Endodermal cell (in vitro differentiated cells): ENCODE data around the gene SLC44A4. TPM values are rescaled to one million over a fixed set of nuclear protein-coding genes. Genes with fewer than 3 reads are reported as not detected.
"Not testable (repeated sequence)": the region's sequence is repeated elsewhere in the genome, so short reads cannot be mapped to it uniquely, and the experiment has no call there.

ENCODE experiments used
- DNase-seq: peaks from one replicate; pipeline ENCODE4 v3.0.0-alpha.2; 2017
- H3K27ac ChIP-seq: 2 replicates; pipeline ENCODE4 v1.5.1; 2013; ENCODE audit warnings: mild to moderate bottlenecking, low read depth, low read length, moderate library complexity
- H3K27me3 ChIP-seq: 2 replicates; pipeline ENCODE4 v1.6.1; 2013; ENCODE audit warnings: mild to moderate bottlenecking, low read length, moderate library complexity; ENCODE audit not compliant: insufficient read depth, control insufficient read depth, poor library complexity, severe bottlenecking
- H3K36me3 ChIP-seq: 2 replicates; pipeline ENCODE4 v1.7.0; 2013; ENCODE audit warnings: mild to moderate bottlenecking, low read length, moderate library complexity; ENCODE audit not compliant: control insufficient read depth, insufficient read depth
- H3K4me1 ChIP-seq: one replicate; pipeline ENCODE4 v1.7.0; 2013; ENCODE audit warnings: low read length; ENCODE audit not compliant: control insufficient read depth, insufficient read depth
- H3K4me3 ChIP-seq: 2 replicates; pipeline ENCODE4 v1.5.1; 2013; ENCODE audit warnings: mild to moderate bottlenecking, low read length, moderate library complexity
- H3K9ac ChIP-seq: 2 replicates; pipeline ENCODE4 v1.6.1; 2013; ENCODE audit warnings: mild to moderate bottlenecking, low read length, moderate library complexity; ENCODE audit not compliant: poor library complexity, severe bottlenecking; ENCODE audit errors: extremely low read depth
- H3K9me3 ChIP-seq: 2 replicates; pipeline ENCODE4 v1.6.1; 2013; ENCODE audit warnings: mild to moderate bottlenecking, low read length, moderate library complexity; ENCODE audit not compliant: control insufficient read depth
- H3K27ac Mint-ChIP-seq: 2 replicates; pipeline ENCODE4 v1.8.0; 2020; ENCODE audit warnings: mixed read lengths
- H3K27me3 Mint-ChIP-seq: 2 replicates; pipeline ENCODE4 v1.8.0; 2021; ENCODE audit warnings: mild to moderate bottlenecking, mixed read lengths; ENCODE audit not compliant: insufficient read depth
- H3K36me3 Mint-ChIP-seq: 2 replicates; pipeline ENCODE4 v1.8.0; 2020; ENCODE audit warnings: low read depth, mixed read lengths
- H3K4me1 Mint-ChIP-seq: 2 replicates; pipeline ENCODE4 v1.8.0; 2020; ENCODE audit warnings: mixed read lengths
- H3K4me3 Mint-ChIP-seq: 2 replicates; pipeline ENCODE4 v1.8.0; 2020; ENCODE audit warnings: mild to moderate bottlenecking, moderate library complexity, mixed read lengths
- H3K9me3 Mint-ChIP-seq: 2 replicates; pipeline ENCODE4 v1.8.0; 2020; ENCODE audit warnings: mild to moderate bottlenecking, mixed read lengths
- WGBS, 2 experiments: methylation state at CpG; one replicate each; pipeline versions ENCODE4 v1.1.5 to v1.1.7; 2013; ENCODE audit warnings: missing lambda C conversion rate in 2 of 2, mixed read lengths in 1 of 2; ENCODE audit not compliant: insufficient coverage in 1 of 2, insufficient read length in 1 of 2; 5-methylcytosine and 5-hydroxymethylcytosine counted together
- total RNA-seq, 2 donors: library from RNA; stranded (reverse); fragmentation: NEBNext Ultra II Directional in 1 of 2; extraction: Animal tissue kit (Norgen Biotek cat#: 25700) in 1 of 2; gene quantifications; 2 replicates in 1 of 2; 3 replicates in 1 of 2; pipeline ENCODE4 v1.2.1, GENCODE V29; 2021
- TF ChIP-seq, protein P1 (sequence below): fragments of 200-600 bp; sonication (generic); conservative IDR thresholded peaks from 2 replicates; pipeline ENCODE4 v1.5.0; 2021; ENCODE audit warnings: antibody characterized with exemption, mild to moderate bottlenecking

Gene SLC44A4
- total RNA-seq, 2 donors from 2014 or later: 1.3 to 3.6 TPM

DNA sequence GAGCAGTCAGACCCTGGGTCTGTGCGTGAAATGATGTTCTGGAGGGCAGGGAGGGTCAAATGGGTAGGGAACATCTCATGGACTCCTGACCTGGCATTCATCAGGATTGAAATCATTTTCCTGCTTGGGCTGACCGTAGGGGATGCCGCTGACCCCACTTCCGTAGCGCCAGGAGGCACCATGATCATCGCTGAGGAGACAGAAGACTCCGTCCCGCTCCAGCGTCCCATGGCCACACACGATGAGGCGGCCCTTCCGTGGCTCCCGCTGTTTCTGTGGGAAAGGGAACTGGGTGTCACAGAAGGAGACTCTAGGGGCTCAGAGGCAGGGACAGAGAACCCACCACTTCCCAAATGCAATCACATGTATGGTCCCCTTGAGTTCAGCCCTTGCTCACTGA, 18.4 kb downstream of the SLC44A4 start:
- Mint-ChIP-seq H3K4me1 (peaks cover 14% of the 10 kb centered on the region), H3K27ac (no peak overlapping the region), H3K27me3 (peaks cover 2% of the 10 kb centered on the region), H3K9me3 (peaks cover 6% of the 10 kb centered on the region), H3K4me3 (no peak overlapping the region), H3K36me3 (peaks cover 36% of the 10 kb centered on the region)
- Histone ChIP-seq H3K4me3 (no peak overlapping the region), H3K4me1 (no peaks in the 10 kb centered on the region), H3K27me3 (no peaks in the 10 kb centered on the region), H3K9ac (no peak overlapping the region), H3K36me3 (peaks cover 37% of the 10 kb centered on the region), H3K27ac (no peak overlapping the region), H3K9me3 (peaks cover 2% of the 10 kb centered on the region)
- DNase-seq: no peak
- TF ChIP-seq, protein P1, sequence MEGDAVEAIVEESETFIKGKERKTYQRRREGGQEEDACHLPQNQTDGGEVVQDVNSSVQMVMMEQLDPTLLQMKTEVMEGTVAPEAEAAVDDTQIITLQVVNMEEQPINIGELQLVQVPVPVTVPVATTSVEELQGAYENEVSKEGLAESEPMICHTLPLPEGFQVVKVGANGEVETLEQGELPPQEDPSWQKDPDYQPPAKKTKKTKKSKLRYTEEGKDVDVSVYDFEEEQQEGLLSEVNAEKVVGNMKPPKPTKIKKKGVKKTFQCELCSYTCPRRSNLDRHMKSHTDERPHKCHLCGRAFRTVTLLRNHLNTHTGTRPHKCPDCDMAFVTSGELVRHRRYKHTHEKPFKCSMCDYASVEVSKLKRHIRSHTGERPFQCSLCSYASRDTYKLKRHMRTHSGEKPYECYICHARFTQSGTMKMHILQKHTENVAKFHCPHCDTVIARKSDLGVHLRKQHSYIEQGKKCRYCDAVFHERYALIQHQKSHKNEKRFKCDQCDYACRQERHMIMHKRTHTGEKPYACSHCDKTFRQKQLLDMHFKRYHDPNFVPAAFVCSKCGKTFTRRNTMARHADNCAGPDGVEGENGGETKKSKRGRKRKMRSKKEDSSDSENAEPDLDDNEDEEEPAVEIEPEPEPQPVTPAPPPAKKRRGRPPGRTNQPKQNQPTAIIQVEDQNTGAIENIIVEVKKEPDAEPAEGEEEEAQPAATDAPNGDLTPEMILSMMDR: no peak
- WGBS, 2 experiments: 95% methylated on average over 8 to 13 of the region's 13 CpGs

DNA sequence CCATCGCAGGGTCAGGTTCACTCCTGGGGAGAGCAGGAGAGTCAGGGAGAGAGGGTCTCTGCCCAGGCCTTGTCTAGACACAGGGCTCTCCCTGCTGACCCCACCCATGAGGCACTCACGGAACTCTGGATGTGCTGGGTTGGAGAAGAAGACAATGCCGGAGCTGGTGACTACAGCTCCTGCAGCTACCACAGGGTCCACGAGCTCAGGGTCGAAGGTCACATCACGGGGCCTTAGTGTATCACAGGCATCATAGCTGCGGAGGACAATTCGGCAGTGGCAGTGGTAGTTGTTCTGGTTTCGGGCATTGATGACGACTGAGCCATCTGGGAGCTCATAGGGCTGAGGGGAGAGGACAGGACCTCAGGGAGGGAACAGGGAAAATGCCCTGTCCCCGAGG, 18.9 kb downstream of the SLC44A4 start:
- peaks cover 40% of the 10 kb centered on the region for H3K36me3 ChIP-seq
- peaks cover 10% of the 10 kb centered on the region for H3K9me3 Mint-ChIP-seq
- no peaks in the 10 kb centered on the region for H3K4me1 ChIP-seq
- no peak overlapping the region for H3K27ac ChIP-seq
- peaks cover 14% of the 10 kb centered on the region for H3K4me1 Mint-ChIP-seq
- no peak overlapping the region for H3K4me3 Mint-ChIP-seq
- no peaks in the 10 kb centered on the region for H3K27me3 ChIP-seq
- H3K9me3 ChIP-seq: peaks cover 5% of the 10 kb centered on the region
- WGBS, 2 experiments: 93% methylated on average over 11 of the region's 11 CpGs
- H3K4me3 ChIP-seq: no peak overlapping the region
- H3K9ac ChIP-seq: no peak overlapping the region
- no peak for DNase-seq
- peaks cover 39% of the 10 kb centered on the region for H3K36me3 Mint-ChIP-seq
- H3K27me3 Mint-ChIP-seq: peaks cover 2% of the 10 kb centered on the region
- H3K27ac Mint-ChIP-seq: no peak overlapping the region
- TF ChIP-seq, protein P1: no peak

DNA sequence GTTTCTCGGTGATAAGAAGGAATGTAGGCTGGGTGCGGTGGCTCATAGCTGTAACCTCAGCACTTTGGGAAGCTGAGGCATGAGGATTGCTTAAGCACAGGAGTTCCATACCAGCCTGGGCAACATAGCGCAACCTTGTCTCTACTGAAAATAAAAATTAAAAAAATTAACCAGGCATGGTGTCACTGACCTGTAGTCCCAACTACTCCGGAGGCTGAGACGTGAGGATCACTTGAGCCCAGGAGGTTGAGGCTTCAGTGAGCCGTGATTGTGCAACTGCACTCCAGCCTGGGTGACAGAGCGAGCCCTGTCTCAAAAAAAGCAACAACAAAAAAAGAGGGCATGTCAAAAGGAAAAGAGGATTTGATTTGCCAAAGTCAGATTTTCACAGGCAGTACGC, 20.1 kb downstream of the SLC44A4 start:
- no peak for DNase-seq
- Mint-ChIP-seq H3K27ac (no peak overlapping the region), H3K4me1 (peaks cover 10% of the 10 kb centered on the region), H3K36me3 (peaks cover 39% of the 10 kb centered on the region), H3K4me3 (no peak overlapping the region), H3K9me3 (peaks cover 12% of the 10 kb centered on the region), H3K27me3 (peaks cover 2% of the 10 kb centered on the region)
- no peaks in the 10 kb centered on the region for H3K4me1 ChIP-seq
- H3K4me3 ChIP-seq: no peak overlapping the region
- H3K9ac ChIP-seq: no peak overlapping the region
- no peaks in the 10 kb centered on the region for H3K27me3 ChIP-seq
- WGBS, 2 experiments: 90 to 97% methylated on average over 6 to 8 of the region's 8 CpGs
- H3K27ac ChIP-seq: no peak overlapping the region
- H3K36me3 ChIP-seq: peaks cover 40% of the 10 kb centered on the region
- TF ChIP-seq, protein P1: no peak
- H3K9me3 ChIP-seq: peaks cover 5% of the 10 kb centered on the region

DNA sequence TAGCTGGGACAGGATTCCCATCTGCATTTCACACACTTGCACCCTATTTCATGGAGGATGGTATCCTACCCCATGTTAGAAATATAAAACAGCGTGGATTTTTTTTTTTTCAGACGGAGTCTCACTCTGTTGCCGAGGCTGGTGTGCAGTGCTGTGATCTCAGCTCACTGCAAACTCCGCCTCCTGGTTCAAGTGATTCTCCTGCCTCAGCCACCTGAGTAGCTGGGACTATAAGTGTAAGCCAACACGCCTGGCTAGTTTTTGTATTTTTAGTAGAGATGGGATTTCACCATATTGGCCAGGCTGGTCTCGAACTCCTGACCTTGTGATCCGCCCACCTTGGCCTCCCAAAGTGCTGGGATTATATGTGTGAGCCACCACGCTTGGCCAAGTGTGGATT, 21.0 kb downstream of the SLC44A4 start:
- peaks cover 40% of the 10 kb centered on the region for H3K36me3 ChIP-seq
- not testable (repeated sequence) for H3K27me3 ChIP-seq, H3K27me3 Mint-ChIP-seq, H3K9me3 ChIP-seq, H3K9ac ChIP-seq, H3K27ac Mint-ChIP-seq, H3K4me3 ChIP-seq, H3K27ac ChIP-seq, H3K4me1 ChIP-seq, H3K4me3 Mint-ChIP-seq, DNase-seq
- Mint-ChIP-seq H3K9me3 (peaks cover 17% of the 10 kb centered on the region), H3K36me3 (peaks cover 42% of the 10 kb centered on the region), H3K4me1 (peaks cover 10% of the 10 kb centered on the region)
- WGBS, 2 experiments: 93 to 99% methylated on average over 8 of the region's 8 CpGs

DNA sequence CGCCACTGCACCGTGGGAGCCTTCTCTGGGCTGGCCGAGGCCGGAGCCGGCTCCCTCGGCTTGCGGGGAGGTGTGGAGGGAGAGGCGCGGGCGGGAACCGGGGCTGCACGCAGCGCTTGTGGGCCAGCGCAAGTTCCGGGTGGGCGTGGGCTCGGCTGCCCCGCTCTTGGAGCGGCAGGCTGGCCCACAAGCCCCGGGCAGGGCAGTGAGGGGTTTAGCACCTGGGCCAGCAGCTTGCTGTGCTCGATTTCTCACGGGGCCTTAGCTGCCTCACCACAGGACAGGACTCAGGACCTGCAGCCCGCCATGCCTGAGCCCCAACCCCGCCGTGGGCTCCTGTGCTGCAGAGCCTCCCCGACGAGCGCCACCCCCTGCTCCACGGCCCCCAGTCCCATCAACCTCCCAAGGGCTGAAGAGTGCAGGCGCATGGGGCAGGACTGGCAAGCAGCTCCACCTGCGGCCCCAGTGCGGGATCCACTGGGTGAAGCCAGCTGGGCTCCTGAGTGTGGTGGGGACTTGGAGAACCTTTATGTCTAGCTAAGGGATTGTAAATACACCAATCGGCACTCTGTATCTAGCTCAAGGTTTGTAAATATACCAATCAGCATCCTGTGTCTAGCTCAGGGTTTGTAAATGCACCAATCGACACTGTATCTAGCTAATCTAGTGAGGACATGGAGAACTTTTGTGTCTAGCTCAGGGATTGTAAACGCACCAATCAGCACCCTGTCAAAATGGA, 26.6 kb downstream of the SLC44A4 start:
- H3K27ac Mint-ChIP-seq, H3K4me1 Mint-ChIP-seq, H3K27ac ChIP-seq, H3K27me3 ChIP-seq, H3K36me3 ChIP-seq, H3K27me3 Mint-ChIP-seq, H3K4me1 ChIP-seq, H3K9me3 ChIP-seq, H3K9ac ChIP-seq, H3K4me3 Mint-ChIP-seq, H3K4me3 ChIP-seq: not testable (repeated sequence)
- peak; percentile 67 for DNase-seq
- peaks cover 20% of the 10 kb centered on the region for H3K36me3 Mint-ChIP-seq
- WGBS, 2 experiments: 90 to 96% methylated on average over 13 to 35 of the region's 35 CpGs
- peaks cover 24% of the 10 kb centered on the region for H3K9me3 Mint-ChIP-seq
